IPS-11a (cell line): ENCODE measurements around the gene CENPA.
"Not testable (repeated sequence)": the region's sequence is repeated elsewhere in the genome, so short reads cannot be mapped to it uniquely, and the experiment has no call there.

Source experiments
- H3K4me3 ChIP-seq: one replicate; pipeline ENCODE4 v1.5.1; 2013; ENCODE audit warnings: low read depth, low read length, control low read depth

Gene CENPA

DNA sequence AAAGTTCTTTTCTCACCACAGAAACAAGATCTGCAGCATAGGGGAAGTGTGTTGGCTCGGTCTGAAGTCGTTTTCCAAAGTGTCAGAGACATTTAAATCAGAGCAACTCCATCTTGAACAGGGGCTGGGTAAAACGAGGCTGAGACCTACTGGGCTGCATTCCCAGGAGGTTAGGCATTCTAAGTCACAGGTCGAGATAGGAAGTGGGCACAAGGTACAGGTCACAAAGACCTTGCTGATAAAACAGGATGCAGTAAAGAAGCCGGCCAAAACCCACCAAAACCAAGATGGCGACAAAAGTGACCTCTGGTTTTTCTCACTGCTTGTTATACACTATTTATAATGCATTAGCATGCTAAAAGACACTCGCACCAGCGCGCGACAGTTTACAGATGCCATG is 24.9 kb upstream of the CENPA start:
- not testable (repeated sequence) for H3K4me3 ChIP-seq

- H3K4me3 ChIP-seq, result no peak overlapping the region
Measured at GRCh38 chr2:26763019-26763418, 22.8 kb upstream of the CENPA start.

DNA sequence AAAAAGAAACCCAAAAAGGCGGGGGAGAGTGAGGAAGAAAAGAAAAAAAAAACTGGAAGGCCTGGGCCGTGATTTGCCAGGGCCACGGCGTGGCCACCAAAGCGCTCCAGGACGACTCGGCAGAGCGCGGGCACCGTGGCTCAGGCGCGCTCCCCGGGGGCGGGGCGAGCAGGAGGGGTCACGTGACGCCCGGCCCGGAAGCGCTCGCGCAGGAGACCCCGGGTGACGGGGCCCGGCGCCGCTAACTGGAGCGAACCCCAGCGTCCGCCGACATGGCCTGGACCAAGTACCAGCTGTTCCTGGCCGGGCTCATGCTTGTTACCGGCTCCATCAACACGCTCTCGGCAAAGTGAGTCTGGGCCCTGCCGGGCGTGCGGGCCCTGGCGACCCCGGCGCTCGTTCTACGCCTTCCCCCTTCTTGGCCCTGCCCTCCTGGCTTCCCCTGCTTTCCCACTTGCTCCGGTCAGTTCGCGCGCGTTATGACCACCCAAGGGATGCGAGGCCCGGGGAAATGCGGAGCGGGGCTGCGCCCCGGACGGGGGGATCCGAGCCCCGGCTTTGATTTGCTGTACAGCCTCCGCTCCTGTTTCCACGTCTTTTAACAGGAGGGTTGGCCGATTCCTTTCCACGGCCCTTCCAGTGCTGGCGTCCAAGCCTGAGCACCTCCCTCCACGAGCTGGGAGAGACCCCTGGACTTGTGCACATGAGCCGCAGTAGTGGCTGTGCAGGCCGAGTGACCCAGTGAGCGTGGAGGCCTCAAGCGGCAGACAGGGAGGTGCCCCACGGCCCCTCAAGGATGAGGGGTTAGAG is 21.6 kb upstream of the CENPA start, which contains the start of gene SLC35F6:
SLC35F6 (plus strand) TSS at position 207 of the 810 bp plus-strand sequence; CDS start at position 273, 66 bp downstream.
- peak within 1 kb of the TSS; percentile 81 for H3K4me3 ChIP-seq

DNA sequence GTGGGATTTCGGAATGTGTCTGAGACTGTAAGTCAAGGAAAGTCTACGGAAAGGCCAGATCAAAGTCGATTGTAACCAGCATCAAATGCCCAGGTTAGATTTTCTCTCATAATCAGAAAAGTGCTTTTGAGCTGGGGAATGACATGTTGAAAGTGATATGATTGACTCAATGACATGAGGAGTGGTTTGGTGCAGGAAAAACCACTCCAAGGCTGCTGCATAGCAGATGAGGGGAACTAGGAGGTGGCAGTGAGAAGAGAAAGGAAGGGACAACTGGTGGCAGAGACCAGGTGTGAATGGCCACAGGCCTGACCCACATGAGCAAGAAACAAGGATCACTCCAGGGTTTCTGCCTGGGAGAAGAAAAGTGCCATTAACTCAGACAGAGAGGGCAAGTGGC is 20.9 kb upstream of the CENPA start:
- H3K4me3 ChIP-seq, result peak overlapping the region; percentile 81

DNA sequence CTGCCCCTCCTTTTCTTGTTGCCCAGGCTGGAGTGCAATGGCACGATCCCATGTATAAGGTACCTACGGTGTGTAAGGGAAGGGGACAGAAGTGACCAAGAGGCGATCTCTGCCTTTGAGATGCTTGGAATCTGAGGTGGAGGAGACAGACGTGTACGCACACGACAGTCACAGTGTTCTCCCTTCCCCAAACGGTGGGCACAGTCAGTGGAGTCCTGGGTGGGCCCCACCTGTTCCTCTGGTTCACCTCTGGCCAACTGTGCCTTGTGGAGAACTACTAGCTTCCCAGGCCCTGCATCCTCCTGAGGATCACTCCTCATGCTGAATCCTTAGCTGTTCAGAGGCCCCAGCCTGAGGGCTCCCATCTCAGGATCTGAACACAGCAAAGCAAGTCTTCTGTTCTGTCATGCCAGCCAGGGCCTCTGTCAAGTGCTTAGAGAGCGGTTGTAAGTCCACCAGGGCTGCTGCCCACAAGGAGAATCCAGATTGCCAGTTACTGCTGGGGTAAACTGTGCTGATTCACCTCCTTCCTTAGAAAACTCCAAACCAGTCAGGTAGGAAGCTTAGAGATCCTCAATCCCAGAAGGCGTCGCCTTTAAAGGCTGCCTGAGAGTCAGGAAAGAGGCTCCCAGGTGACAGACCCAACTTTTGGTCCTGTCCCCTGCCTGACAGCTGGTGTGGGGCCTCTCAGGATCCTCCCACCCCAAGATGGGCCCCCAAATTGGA is 20.2 kb upstream of the CENPA start:
- no peak overlapping the region for H3K4me3 ChIP-seq

DNA sequence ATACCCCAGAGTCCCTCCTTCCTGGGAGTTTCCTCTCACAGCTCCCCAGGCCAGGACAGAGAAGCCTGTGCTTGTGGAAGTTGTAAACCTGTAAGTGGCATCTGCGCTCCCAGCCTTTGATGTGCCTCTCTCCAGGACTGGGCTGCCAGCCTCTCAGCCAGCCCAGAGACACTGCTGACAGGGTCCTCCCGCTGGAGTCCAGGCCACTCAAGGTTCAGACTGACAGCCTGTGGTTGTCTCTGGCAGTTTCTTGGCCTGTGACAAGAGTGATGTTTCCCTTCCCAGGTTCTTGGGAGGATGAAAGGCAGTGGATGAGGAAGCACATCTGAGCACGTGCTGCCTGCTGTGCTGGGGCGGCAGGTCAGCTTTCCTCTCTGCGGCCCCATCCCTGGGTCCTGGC is 18.7 kb upstream of the CENPA start:
- no peak overlapping the region for H3K4me3 ChIP-seq

DNA sequence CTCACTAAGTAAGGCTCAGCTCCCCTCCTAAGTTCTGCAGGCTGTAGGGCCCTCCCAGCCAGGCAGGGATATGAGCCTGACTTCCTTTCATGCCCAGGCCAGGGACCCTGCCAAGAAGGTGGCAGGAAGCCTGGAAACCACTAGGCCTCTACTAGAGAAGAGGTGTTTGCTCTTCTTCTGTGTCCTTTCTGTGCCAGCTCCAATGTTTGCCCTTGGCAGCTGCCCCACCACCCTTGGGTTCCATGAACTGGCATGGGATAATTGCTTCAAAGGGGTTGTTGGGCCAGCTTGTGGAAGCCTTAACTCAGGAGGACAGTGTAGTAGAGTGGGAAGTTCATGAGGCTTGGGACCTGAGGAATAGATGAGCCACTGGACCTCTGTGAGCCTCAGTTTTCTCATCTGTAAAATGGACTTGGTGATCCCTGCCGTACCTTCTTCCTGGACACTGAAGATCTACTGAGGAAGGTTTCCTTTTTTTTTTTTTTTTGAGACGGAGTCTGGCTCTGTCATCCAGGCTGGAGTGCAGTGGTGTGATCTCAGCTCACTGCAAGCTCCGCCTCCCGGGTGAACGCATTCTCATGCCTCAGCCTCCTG is 17.9 kb upstream of the CENPA start:
- H3K4me3 ChIP-seq, result no peak overlapping the region

DNA sequence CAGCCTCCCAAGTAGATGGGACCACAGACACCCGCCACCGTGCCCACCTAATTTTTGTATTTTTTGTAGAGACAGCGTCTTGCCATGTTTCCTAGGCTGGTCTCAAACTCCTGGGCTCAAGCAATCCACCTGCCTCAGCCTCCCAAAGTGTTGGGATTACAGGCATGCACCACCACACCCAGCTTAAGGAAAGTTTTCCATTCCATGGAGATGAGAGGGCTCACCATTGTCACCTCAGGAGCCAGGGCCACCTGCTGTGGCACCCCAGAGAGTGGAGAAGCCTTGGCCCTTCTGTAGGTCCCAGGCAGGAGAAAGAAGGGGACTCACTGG is 17.1 kb upstream of the CENPA start:
- no peak overlapping the region for H3K4me3 ChIP-seq

GRCh38 chr2:26769089-26769761 is 16.6 kb upstream of the CENPA start:
- no peak overlapping the region for H3K4me3 ChIP-seq

DNA sequence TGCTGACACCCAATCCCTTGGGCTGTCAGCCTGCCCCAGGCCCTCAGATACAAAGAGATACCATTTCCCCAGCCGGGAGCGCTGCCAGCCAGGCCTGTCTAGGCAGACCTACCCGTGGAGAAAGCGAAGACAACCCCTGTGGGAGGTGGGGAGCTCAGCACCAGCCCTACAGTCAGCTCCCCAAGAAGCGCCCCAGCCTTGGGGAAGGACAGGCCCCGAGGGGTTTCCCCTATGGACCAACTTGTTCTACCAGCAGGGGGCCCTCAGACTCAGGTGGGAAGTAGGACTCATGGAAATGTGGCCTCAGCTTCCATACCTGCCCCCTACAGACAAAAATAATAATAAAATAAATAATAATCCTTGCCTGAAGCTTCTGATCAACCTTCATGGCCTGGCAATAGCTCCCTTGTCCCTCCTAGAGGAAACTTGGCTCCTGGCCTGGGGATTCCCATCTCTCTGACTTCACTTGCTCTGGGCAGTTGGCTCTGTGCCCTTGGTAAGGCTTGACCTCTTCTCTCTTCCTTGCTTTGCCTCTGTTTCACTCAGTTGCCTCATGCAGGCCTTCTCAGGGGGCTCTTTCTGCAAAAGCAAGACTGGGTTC is 14.8 kb upstream of the CENPA start:
- no peak overlapping the region for H3K4me3 ChIP-seq

- no peak overlapping the region for H3K4me3 ChIP-seq
Measured at GRCh38 chr2:26772064-26773001, 13.5 kb upstream of the CENPA start.

GRCh38 chr2:26776195-26776800 is 9.6 kb upstream of the CENPA start:
- H3K4me3 ChIP-seq, result no peak overlapping the region

- H3K4me3 ChIP-seq, result no peak overlapping the region
Measured at GRCh38 chr2:26778098-26778497, 7.8 kb upstream of the CENPA start.

DNA sequence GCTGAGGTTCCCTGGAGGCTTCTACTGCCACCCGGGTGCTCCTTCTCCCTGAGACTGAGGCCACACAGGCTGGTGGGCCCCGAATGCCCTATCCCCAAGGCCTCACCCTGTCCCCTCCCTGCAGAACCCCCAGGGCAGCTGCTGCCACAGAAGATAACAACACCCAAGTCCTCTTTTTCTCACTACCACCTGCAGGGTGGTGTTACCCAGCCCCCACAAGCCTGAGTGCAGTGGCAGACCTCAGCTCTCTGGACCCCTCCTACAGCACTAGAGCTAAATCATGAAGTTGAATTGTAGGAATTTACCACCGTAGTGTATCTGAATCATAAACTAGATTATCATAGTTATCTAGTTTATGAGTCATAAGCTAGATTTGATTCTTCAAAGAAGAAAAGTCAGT is 7.3 kb upstream of the CENPA start:
- no peak overlapping the region for H3K4me3 ChIP-seq

DNA sequence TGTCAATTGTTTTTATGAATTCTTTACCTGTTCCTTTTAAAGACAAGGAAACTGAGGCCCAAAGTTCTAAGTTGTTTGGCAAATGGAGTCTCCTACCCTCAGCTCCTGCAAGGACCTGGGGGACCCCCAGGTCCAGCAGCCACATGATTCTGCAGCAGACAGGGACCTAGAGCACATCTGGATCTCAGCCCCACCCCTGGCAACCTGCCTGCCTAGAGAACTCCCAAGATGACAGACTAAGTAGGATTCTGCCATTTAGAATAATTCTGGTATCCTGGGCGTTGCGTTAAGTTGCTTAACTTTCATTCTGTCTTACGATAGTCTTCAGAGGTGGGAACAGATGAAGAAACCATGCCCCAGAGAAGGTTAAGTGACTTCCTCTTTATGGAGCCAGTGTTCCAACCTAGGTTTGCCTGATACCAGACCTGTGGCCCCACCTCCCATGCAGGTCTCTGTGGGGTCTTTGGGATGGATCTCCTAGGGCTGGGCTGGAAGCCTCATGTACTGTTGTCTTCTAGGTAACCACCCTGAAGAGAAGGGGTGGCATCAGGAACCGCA is 5.6 kb upstream of the CENPA start:
- H3K4me3 ChIP-seq, result no peak overlapping the region

- no peak overlapping the region for H3K4me3 ChIP-seq
Measured at GRCh38 chr2:26782876-26783704, 2.8 kb upstream of the CENPA start.

GRCh38 chr2:26784570-26785234 is 1.2 kb upstream of the CENPA start:
- no peak overlapping the region for H3K4me3 ChIP-seq
